ENCODE results near the gene GPX3. TPM values are rescaled to one million over a fixed set of nuclear protein-coding genes. Genes with fewer than 3 reads are reported as not detected.
A peak's percentile ranks its signal among the peaks of the same experiment; 100 is the strongest.

Gene GPX3
- total and polyA plus RNA-seq, 2 of the 13 experiments (the other 11 are each of a cell fraction or from before 2014, with no cell fraction given): 33.8 to 1,892 TPM

DNA sequence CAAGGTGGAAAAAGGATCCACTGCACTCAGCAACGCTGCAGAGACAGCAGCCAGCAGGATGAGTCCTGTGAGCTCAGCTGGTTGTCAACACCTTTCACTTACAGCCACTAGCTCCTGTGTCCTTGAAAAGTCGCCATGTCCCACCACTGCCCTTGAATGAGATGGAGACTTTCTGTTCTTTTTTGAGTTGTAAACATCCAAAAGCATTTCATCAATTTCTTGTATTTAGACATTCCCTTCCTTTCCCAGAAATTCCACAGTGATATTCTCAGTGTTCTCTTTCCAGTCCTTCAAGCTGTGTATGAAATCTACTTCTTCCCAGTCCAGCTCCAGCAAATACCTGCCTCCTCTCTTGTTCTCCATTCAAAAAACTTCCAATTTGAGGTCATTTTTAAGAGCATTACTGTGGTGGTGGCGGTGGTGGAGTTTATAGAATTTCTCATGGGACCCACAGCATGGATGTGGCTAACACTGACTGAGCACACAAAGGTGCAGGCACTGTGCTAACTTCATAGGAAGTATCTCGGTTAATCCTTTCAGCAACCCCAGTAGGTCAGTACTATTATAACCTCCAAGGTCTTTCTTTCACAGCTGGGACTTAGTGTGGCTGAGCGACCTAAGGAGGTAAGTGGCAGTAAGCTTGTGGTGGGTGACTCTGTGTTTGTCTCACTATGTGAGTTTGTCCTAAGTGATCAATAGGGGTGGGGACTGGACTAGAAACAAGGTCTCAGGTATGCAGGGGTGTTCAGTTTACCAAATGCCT lies 15.0 kb upstream of the GPX3 start (continued):
- TF ChIP-seq, protein P1, sequence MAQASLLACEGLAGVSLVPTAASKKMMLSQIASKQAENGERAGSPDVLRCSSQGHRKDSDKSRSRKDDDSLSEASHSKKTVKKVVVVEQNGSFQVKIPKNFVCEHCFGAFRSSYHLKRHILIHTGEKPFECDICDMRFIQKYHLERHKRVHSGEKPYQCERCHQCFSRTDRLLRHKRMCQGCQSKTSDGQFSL (CRISPR knock-in tag; IDR thresholded peaks at IDR 0.05): no peak
- TF ChIP-seq JARID2 (CRISPR knock-in tag; IDR thresholded peaks at IDR 0.05; ENCODE audit: insufficient replicate concordance) (no peak), HDAC2 (CRISPR knock-in tag; IDR thresholded peaks at IDR 0.05) (peak; percentile 63; the same call in 1 of the 2 replicates), ZNF747 (CRISPR knock-in tag; IDR thresholded peaks at IDR 0.05; ENCODE audit: borderline replicate concordance) (no peak), ZNF883 (CRISPR knock-in tag; IDR thresholded peaks at IDR 0.05; ENCODE audit: not compliant biosample characterization) (no peak), SOX13 (IDR thresholded peaks at IDR 0.05) (no peak), SOX13 (CRISPR knock-in tag; conservative IDR thresholded peaks at IDR 0.05 in 1 of 2, IDR thresholded peaks at IDR 0.05 in 1 of 2) (peak in 1 of 2 experiments; percentile 68; a peak in 1 of 4 replicates), ZNF431 (CRISPR knock-in tag; IDR thresholded peaks at IDR 0.05; ENCODE audit: borderline replicate concordance, low read depth) (no peak), PPARG (CRISPR knock-in tag; conservative IDR thresholded peaks at IDR 0.05) (peak; percentile 53; the same call in 1 of the 2 replicates), TAF15 (IDR thresholded peaks at IDR 0.05; ENCODE audit: low read depth, low read length, poor library complexity, severe bottlenecking) (no peak), ZBTB38 (CRISPR knock-in tag; IDR thresholded peaks at IDR 0.05) (no peak), ZFY (CRISPR knock-in tag; IDR thresholded peaks at IDR 0.05) (0 out of 2 replicates have a peak, but pooled peaks have one; percentile 28), SOX6 (IDR thresholded peaks at IDR 0.05) (no peak), SOX6 (CRISPR knock-in tag; IDR thresholded peaks at IDR 0.05) (no peak), MIXL1 (CRISPR knock-in tag; IDR thresholded peaks at IDR 0.05) (no peak), JUNB (CRISPR knock-in tag; IDR thresholded peaks at IDR 0.05; ENCODE audit: borderline replicate concordance) (no peak), TEAD3 (CRISPR knock-in tag; optimal IDR thresholded peaks at IDR 0.05; ENCODE audit: borderline replicate concordance) (peak; percentile 65), NBN (conservative IDR thresholded peaks at IDR 0.05) (no peak), FOXK1 (CRISPR knock-in tag; IDR thresholded peaks at IDR 0.05; ENCODE audit: borderline replicate concordance, low read depth) (peak; percentile 38; the same call in 1 of the 2 replicates), SALL1 (CRISPR knock-in tag; IDR thresholded peaks at IDR 0.05) (peak; percentile 76), SRF (IDR thresholded peaks at IDR 0.05; ENCODE audit: low read depth, low read length) (no peak), CBFB (CRISPR knock-in tag; IDR thresholded peaks at IDR 0.05) (no peak), MYC (CRISPR knock-in tag; IDR thresholded peaks at IDR 0.05; ENCODE audit: borderline replicate concordance) (no peak)
- TF ChIP-seq, protein P2, sequence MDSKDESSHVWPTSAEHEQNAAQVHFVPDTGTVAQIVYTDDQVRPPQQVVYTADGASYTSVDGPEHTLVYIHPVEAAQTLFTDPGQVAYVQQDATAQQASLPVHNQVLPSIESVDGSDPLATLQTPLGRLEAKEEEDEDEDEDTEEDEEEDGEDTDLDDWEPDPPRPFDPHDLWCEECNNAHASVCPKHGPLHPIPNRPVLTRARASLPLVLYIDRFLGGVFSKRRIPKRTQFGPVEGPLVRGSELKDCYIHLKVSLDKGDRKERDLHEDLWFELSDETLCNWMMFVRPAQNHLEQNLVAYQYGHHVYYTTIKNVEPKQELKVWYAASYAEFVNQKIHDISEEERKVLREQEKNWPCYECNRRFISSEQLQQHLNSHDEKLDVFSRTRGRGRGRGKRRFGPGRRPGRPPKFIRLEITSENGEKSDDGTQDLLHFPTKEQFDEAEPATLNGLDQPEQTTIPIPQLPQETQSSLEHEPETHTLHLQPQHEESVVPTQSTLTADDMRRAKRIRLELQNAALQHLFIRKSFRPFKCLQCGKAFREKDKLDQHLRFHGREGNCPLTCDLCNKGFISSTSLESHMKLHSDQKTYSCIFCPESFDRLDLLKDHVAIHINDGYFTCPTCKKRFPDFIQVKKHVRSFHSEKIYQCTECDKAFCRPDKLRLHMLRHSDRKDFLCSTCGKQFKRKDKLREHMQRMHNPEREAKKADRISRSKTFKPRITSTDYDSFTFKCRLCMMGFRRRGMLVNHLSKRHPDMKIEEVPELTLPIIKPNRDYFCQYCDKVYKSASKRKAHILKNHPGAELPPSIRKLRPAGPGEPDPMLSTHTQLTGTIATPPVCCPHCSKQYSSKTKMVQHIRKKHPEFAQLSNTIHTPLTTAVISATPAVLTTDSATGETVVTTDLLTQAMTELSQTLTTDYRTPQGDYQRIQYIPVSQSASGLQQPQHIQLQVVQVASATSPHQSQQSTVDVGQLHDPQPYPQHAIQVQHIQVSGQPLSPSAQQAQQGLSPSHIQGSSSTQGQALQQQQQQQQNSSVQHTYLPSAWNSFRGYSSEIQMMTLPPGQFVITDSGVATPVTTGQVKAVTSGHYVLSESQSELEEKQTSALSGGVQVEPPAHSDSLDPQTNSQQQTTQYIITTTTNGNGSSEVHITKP (CRISPR knock-in tag; IDR thresholded peaks at IDR 0.05; ENCODE audit: low read depth): no peak
- TF ChIP-seq, protein P3, sequence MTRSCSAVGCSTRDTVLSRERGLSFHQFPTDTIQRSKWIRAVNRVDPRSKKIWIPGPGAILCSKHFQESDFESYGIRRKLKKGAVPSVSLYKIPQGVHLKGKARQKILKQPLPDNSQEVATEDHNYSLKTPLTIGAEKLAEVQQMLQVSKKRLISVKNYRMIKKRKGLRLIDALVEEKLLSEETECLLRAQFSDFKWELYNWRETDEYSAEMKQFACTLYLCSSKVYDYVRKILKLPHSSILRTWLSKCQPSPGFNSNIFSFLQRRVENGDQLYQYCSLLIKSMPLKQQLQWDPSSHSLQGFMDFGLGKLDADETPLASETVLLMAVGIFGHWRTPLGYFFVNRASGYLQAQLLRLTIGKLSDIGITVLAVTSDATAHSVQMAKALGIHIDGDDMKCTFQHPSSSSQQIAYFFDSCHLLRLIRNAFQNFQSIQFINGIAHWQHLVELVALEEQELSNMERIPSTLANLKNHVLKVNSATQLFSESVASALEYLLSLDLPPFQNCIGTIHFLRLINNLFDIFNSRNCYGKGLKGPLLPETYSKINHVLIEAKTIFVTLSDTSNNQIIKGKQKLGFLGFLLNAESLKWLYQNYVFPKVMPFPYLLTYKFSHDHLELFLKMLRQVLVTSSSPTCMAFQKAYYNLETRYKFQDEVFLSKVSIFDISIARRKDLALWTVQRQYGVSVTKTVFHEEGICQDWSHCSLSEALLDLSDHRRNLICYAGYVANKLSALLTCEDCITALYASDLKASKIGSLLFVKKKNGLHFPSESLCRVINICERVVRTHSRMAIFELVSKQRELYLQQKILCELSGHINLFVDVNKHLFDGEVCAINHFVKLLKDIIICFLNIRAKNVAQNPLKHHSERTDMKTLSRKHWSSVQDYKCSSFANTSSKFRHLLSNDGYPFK (CRISPR knock-in tag; IDR thresholded peaks at IDR 0.05; ENCODE audit: borderline replicate concordance): no peak
